NCI-H187 (cell line): ENCODE data around the gene CRLF3.
"Not testable (repeated sequence)": the region's sequence is repeated elsewhere in the genome, so short reads cannot be mapped to it uniquely, and the experiment has no call there.

Source experiments
- DNase-seq, 2 experiments: peaks; one replicate each; lab custom pipeline; 2025; lab: John Stamatoyannopoulos, UW

CRLF3 gene

DNA sequence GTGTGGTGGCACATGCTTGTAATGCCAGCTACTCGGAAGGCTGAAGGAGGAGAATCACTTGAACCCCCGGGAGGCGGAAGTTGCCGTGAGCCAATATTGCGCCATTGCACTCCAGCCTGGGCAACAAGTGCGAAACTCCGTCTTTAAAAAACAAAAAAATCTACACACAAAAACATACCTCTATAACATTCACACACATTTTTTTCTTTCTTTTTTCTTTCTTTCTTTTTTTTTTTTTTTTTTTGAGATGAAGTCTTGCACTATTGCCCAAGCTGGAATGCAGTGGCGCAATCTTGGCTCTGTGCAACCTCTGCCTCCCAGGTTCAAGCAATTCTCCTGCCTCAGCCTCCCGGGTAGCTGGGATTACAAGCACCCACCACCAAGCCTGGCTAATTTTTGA lies 9.6 kb downstream of the CRLF3 start:
- not testable (repeated sequence) for DNase-seq

DNA sequence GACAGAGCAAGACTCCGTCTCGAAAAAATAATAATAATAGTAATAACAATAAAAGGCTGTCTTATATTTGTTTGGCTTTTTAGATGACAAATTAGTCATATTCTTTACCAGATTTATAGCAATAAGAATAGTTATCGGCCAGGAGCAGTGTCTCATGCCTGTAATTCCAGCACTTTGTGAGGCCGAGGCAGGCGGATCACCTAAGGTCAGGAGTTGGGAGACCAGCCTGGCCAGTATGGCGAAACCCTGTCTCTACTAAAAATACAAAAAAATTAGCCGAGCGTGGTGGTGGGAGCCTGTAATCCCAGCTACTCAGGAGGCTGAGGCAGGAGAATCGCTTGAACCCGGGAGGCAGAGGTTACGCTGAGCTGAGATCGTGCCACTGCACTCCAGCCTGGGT lies 10.3 kb downstream of the CRLF3 start:
- DNase-seq = not testable (repeated sequence)

DNA sequence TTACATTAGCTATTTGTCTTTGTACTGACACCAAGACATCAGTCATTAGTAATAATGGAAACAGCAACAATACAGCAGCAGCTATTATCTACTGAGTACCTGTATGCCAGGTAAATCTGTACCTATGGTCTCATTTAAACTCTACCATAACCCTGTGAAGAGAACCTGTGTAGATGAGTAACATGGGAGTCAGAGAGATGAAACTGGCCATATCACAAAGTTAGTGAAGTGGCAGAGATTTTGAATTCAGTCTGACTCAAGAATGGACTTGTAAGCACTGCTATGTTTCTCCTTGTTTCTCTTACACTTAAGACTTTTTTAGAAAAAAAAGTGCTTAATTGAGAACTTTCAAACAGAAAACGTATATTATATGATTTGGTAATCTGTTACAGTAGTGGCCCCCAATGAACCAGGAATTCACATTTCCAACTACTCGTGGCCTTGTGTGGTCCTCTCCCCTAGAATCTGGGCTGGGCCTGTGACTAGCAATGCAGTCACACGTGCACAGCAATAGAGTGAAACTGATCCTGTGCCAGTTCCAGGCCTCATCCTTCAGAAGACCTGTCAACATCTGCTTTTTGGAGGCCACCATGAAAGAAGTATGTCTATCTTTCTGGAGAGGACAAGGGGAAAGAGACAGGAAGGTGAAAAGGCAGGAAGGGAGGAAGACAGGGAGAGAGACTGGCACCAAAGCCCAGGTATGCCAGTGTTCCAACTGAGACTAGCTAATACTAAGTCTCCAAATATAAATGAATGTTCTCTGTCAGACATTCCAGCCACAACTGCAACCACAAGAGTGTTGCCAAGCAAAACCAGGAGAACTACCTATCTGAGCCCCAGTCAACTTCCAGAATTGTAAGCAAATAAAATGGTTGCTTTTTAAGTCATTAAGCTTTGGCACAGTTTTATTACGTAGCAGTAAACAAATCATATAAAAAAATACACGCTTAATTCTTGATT lies 12.0 kb downstream of the CRLF3 start:
- no peak for DNase-seq

DNA sequence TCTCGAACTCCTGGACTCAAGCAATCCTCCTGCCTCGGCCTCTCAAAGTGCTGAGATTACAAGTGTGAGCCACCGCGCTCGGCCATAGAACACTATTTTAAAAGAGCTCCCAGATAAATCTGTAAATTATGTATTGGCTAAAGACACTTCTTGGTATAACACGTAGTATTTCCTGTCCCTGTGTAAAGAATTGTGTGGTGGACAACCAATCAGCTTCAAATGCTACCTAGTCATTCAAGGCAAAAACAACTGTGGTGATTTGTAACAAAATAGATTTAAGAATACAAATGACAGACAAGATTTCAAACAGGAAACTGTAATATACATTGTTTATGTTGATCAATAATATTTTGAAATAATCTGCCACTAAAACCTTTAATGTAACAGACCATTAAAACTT lies 14.6 kb downstream of the CRLF3 start:
- DNase-seq = no peak

DNA sequence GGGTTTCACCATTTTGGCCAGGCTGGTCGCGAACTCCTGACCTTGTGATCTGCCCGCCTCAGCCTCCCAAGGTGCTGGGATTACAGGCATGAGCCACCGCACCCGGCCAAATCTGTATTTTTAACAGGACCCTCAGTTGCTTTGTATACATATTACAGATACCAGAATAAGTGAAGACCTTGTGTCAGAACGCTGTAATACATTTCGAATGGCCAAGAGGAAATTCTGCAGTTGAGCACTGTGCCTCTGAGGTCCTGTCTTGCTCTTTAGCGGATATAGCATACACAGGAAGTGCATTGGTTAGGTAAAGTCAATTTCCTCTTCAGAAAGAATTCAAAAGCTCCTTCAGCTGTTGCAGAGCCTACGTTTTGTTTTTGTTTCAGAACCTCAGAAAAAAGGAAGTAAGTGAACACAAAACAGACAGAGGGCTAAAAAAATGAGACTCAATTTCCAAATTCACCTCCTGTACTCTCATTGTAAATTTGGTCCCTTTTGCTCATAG lies 15.7 kb downstream of the CRLF3 start:
- no peak for DNase-seq

DNA sequence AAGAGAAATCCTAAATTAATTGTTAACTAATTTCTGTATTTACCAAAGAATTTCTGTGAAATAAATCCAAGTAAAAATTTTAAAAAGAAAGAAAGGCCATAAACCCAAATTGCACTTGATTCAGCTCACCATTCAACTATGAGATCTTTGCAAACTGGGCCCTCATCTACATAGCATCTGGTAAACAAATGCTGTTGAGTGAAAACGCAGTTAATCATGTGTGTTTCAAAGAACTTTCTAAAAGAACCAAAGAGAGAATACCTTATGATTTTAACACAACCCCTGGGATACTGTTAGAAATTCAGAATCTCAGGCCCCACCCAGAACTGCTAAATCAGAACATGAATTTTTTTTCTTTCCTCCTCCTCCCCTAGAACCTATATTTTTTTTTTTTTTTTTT lies 16.6 kb downstream of the CRLF3 start:
- DNase-seq = no peak

DNA sequence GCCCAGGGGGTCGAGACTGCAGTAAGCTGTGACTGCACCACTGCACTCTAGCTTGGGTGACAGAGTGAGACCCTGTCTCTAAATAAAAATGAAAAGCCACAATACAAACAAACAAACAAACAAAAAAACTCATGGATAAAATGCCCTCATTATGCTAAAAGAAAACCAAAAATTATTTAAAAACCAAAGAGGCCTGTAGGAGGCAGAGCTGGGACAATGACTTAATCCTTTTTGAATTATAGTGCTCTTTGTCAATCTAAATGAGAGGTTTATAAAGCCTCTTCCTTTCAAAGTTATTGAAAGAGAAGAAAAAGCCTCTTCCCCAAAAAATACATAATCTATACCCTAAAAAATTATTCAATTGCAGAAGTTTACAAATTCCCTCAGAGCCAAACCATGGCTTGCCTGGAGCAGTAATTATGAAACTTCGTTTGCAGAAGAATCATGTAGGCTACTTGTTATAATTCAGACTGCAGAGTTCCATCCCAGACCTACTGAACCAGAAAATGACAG lies 18.5 kb downstream of the CRLF3 start:
- DNase-seq = no peak

DNA sequence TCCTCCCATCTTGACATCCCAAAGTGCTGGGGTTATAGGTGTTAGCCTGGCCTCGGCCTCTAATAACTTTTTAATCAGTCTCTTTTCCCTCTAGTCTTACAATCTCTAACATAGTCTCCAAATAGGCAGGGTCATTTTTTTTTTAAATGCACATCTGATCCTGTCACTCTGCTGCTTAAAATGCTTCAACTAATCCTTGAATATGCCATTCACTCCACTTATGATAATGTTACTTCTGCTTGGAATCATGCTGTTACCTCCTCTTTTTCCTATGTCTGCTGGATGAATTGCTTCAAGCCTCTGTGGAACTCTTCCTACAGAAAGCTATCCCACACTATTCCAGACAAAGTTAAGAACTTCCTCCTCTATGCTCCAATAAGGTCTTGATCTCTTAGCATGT lies 22.8 kb downstream of the CRLF3 start:
- no peak for DNase-seq

DNA sequence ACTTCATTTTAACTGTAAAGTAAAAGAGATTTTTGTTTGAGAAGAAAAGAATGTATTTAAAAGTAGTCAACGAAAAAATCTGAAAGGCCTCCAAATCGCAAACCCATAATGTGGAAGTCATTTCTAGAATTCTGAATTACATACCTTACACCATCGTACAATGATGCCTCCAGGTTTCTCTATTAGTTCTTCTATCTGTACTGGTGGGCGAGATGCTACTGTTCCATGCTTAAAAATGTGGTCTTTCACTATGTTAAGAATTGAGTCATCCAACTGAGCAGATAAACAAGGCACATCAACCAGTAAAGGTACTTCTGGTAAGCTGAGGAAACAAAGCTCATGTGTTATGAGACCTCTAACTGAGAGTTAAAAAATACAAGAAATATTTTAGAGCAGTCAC lies 28.5 kb downstream of the CRLF3 start:
- no peak for DNase-seq

DNA sequence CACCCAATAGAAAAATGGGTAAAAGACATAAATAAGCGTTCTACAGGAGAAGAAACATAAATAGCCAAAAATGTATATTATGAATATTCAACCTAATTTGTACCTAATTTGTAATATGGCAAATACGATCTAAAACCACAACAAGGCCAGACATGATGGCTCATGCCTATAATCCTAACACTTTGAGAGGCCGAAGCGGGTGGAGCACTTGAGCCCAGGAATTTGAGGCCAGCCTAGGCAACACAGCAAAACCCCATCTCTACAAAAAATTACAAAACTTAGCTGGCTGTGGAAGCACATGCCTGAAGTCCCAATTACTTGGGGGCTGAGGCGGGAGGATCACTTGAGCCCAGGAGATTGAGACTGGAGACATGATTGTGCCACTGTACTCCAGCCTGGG lies 30.1 kb downstream of the CRLF3 start:
- no peak for DNase-seq

DNA sequence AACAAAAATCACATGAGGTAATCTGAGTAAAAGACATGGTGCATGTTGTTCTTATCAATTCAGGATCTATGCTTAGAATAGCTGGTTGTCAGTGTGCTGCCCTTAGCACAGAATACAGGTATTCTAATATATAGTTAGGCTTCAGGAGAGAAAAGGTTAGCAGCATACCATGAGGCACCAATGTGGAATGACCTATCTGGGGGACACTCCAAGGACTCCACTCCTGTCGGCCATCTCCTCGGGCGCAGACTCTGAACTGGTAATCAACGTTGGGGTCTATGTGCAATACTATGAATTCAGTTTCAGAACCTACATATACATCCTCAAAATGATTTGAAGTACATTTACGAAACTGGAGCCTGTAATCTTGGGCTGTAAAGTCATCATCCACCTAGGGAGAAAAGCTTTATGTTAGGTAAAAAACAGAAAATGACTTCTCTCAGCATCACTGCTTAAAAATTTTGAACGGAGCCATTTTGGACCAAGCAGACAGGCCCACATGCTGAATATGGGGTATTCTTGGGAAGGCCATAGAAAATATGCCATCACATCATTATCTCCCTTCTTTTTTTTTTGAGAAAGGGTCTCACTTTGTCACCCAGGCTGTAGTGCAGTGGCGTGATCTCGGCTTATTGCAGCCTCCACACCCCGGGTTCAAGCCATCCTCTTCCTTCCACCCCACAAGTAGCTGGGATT lies 31.1 kb downstream of the CRLF3 start:
- no peak for DNase-seq

DNA sequence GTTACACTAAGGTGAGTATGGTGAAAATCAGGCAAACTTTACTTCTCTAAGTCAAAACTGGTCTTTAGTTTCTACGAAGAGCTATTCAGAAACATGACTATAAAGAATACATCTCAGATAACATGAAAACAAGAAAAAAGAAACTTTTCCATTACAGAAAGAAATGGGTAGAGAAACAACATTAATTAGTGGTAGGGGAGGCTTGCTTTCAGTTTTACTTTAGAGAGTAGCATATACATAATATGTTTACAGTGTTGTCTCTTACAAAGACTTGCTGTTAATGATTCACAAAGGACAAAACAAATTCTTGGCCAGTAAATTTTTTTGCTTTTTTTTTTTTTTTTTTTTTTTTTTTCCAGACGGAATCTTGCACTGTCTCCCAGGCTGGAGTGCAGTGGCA lies 34.2 kb downstream of the CRLF3 start:
- DNase-seq = no peak

DNA sequence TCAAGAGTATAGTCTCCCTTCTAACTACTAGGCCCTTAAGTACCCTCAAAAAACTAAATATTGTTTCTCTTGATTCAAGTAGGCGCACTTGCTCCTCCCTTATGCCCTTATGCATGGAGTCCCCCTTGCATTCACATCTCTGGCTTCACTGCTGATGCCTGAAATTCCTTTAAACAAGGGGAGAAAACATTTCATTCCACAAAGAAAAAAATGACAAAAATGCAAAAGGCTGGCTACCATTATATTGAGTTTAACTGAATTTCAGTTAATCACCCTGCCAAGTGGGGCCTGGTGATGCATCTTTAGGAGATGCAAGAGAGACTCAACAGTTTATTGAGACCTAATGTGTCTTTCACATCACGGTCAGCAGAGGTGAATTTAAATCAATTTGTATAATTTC lies 35.6 kb downstream of the CRLF3 start:
- no peak for DNase-seq

DNA sequence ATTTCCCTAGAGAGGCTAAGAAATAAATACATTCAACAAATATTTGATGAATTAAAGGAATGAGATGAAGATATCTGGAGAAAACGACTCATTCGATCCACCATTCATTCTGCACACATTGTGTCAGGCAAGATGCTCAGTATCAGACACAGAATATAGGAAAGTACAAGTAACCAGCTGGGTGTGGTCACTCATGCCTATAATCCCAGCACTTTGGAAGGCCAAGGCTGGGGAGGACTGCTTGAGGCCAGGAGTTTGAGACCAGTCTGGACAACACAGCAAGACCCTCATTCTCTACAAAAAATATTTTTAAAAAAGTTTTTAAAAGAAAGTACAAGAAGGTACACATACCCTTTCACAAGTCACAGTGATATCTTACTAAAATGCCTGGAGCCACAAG lies 42.3 kb downstream of the CRLF3 start:
- DNase-seq = no peak

DNA sequence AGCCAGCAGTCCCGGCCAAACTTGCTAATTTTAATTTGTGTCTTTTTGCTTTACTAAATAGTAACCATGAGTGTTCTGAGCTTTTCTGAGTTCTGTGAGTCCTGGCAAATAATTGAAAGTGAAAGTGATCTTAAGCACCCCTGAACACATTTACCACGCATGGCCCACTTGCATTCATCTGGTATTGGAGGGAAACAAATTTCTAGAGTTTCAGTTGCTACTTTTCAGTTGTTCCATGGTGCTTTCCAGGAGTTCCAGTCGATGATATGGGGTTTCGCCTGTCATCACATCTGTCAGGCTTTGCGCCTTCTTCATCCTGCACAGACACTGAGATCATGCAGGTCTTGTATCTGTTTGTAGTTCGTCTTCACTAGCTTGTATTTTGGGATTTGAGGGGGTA lies 44.1 kb downstream of the CRLF3 start:
- DNase-seq = no peak

DNA sequence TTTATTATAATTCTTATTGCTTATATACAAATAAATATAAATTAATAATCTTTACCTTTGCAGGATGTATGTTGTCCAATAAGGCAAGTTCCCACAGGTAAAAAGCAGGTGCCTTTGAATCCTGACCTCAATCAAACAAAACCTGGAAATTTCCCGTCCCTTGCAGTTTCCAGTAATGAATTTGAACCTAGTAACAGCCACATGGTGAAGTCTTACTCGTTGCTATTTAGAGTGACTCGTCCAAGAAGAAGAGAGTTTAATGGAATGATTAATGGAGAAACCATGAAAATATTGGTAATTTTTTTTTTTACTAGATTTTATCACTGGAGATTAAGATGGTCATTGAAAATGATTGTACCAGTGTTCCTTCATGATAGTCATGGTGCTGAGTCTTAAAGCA lies 55.7 kb downstream of the CRLF3 start:
- not testable (repeated sequence) for DNase-seq

DNA sequence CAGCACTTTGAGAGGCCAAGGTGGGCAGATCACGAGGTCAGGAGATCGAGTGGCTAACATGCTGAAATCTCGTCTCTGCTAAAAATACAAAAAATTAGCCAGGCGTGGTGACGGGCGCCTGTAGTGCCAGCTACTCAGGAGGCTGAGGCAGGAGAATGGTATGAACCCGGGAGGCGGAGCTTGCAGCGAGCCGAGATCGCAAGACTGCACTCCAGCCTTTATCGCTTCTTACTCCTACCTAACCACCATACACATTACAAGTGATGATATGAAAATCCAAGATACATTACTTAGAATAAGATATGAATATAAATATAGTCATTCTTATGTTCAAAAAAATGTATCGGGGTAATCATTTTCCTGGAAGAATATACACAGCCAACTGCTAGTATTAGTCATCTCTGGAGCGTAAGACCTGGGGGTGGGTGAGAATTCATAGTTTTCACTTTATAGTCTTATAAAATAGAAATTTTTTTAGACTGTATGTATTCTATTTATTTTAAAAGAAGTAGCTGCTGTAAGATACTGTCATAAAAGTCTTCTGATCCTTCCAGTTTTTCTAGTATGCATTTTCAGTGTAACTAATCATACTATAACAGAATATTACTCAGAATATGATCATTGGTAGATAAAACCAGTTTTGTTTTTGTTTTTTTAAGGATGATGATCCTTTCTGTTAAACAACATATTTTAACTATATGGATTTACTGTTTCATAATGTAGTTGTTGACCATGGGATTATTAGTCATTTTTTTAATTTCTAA lies 56.7 kb downstream of the CRLF3 start:
- DNase-seq = not testable (repeated sequence)

DNA sequence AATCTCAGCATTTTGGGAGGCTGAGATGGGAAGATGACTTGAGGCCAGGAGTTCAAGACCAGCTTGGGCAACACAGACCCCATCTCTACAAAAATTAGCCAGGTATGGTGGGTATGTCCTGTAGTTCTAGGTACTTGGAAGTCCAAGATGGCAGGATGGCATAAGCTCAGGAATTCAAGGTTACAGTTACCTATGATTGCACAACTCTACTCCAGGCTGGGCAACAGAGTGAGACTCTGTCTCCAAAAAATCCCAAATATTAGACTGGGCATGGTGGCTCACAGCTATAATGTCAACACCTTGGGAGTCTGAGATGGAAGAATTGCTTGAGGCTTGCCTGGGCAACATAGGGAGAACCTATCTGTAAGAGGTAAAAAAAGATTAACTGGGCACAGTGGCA lies 63.4 kb downstream of the CRLF3 start:
- no peak for DNase-seq

DNA sequence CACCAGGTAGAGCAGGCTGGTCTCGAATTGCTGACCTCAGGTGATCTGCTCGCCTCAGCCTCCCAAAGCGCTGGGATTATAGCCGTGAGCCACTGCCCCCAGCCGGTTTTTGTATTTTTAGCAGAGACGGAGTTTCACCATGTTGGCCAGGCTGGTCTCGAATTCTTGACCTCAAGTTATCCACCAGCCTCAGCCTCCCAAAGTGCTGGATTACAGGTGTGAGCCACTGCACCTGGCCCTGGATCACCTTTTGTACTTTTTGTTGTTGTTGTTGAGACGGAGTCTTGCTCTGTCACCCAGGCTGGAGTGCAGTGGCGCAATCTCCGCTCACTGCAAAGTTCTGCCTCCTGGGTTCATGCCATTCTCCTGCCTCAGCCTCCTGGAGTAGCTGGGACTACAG lies 71.2 kb downstream of the CRLF3 start:
- not testable (repeated sequence) for DNase-seq

DNA sequence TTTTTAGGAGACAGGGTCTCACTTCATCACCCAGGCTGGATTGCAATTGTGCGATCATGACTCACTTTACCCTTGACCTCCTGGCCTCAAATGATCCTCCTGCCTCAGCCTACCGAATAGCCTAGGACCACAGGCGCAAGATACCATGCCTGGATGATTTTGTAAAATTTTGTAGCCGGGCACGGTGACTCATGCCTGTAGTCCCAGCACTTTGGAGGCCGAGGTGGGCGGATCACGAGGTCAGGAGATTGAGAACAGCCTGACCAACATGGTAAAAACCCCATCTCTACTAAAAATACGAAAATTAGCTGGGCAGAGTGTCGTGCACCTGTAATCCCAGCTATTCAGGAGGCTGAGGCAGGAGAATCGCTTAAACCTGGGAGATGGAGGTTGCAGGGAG lies 73.5 kb downstream of the CRLF3 start:
- not testable (repeated sequence) for DNase-seq

DNA sequence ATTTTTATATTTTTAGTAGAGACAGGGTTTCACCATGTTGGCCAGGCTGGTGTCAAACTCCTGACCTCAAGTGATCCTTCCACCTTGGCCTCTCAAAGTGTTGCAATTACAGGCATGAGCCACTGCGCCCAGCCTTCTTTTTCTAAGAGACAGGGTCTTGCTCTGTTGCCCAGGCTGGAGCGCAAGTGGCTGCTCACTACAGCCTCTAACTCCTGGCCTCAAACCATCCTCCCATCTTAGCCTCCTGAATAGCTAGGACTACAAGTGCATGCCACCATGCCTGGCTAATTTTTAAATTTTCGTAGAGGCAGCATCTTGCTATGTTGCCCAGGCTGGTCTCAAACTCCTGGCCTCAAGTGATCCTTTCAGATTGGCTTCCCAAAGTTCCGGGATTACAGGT lies 76.9 kb downstream of the CRLF3 start:
- not testable (repeated sequence) for DNase-seq

DNA sequence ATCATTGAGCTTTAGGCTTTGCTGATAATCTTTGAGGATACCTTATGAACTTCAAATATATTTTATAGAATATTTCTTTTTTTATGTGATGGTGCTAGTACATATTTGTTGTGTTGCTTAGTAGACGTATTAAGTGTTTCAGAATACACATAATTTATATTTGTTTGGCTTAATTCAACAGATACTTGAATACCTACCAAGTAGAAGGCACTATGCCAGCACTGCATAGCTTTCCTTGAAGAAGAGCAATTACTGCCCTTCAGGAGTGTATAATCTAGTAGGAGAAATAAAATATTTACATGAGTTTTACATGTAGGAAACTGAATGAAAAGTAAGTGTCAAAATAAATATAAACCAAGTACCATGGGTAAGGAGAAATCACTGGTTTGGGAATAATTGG lies 81.8 kb downstream of the CRLF3 start:
- not testable (repeated sequence) for DNase-seq
